NK-92 treated with Interleukin-12 subunit alpha and Interleukin-12 subunit beta, amount 100 ng/mL, for 24 hours (cell line): ENCODE measurements around the gene GPR12.

ENCODE experiments used
- DNase-seq: peaks from one replicate; lab custom pipeline; 2025; lab: John Stamatoyannopoulos, UW

GPR12 gene

DNA sequence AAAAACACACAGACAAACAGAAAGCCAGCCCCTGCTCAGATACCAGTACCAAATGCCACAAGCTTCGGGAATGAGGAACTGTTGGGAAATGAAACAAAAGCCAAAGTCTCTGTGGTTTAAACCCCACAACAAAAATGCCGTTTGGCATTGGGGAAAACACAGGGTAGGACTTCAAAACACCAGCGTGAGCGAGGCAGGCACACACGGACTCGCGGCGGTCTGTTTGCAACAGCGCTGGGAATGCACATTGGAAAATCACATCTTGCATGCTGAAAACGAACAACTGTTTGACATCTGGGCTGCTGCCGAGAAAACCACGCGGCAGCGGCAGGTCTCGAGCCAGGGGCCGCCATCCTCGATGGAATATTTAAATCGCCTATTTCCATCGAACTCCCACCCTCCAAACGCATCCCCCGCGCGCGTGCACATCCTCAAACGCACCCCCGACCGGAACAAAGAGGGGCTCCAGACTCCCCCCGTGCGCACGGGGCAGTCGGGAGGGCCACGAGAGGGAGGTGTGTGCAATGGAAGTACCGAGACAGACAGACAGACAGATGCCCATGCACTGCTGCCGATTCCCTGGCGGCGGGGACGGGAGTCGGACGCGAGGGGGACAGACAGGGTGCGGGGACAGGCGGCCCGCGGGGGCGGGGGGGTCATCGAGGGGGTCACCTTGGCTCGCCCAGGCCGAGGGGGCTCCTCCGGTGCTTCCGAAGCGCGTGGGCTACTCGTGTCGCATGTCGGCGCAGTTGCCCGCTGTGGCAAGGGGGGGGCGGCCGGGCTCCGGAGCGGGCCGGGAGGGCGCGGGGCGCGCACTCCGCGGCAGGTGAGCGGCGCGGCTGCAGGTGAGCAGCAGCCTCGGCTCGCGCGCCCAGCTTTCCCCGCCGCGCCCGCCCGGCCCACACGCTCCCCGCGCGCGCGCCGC lies at the start of gene GPR12:
GPR12 (minus strand) TSS at position 880 of the 925 bp plus-strand sequence. CDS start 959 bp downstream, outside the sequence.
- no peak for DNase-seq

DNA sequence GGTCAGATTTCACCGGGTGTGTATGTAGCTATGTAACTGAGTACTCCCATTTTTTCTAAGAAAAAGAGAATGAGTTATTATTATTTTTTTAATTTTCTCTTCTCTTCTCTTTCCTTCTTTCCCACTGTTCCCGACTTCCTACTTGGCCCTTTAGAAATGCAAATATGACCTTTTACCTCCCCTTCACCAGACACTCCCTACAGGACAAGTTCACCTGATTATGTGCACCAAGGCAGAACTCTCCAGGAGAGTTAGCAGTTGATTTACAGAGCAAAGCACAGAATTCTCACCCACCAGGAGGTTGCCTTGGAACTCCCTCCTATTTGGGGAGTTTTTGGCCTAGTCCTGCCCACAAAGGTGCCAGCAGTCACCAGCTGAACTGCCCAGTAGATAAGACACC lies 49.5 kb upstream of the GPR12 start:
- no peak for DNase-seq

- no peak for DNase-seq
These were observed 46.3 kb upstream of the GPR12 start for GRCh38 chr13:26806891-26807290.

- no peak for DNase-seq
These were observed 27.4 kb upstream of the GPR12 start for GRCh38 chr13:26787961-26788360.

DNA sequence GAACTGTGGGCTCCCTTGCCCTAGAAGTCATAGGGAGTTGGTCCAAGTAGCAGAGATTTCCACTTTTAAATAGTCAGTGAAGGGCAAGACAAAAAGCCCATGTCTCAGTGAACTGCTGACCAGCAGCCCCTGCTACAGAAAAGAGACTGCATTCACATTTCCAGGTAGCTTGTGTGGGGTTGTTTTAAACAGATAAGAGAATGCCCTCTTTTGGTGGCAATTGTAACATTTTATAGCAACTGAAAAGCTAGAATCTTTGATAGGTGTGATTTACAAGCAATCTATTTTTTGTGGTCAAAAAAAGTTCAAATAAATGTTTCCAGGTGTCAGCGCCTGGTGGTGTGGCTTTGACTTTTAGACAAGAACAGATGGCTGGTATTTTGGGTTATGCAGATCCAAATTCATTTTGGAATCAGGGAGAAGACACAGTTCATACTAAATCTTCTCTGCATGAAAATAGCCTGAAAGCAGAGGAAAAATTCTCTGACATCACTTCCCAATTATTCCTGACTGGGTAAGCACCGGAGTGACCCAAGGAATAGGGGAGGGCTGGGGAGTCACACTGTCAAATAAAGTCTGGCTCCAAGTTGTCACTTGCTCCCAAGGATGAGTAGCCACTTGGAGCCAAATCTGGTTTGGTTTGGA lies 26.2 kb upstream of the GPR12 start:
- DNase-seq = no peak

DNA sequence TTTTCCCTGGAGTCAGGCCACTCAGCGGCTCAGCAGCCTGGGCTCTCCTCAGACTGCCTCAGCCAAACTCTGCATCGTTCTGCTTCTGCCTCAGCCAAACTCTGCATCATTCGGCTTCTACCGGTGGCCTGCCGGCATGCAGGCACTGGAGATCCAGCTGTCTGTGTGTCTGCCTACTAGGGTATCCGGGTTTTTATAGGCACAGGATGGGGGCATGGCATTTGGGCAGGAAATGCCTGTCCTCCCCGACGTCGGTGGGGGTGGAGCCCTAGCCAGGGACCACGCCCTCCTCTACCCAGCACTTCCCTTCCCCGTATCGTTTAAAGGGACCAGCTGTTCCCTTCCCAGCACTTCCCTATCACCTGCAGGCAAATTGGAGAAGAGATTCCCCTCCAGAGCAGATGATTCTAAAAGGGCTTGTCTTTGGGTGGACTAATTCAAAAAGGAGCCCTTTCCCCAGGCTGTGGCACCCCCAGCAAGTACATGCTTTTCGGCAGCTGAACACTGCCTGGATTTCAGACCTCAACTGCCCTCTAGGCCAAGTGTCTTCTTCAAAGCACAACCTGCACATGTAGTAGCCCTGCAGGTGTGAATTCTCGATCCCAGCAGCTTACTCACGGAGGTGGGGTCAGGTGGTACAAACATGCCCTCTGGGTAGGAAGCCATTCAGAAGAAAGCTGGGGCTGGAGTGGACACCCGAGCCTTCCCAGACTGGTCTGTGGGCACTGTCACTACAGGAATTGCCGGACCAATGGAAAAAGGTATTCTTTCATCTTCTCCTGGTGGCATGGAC lies 25.4 kb upstream of the GPR12 start:
- DNase-seq = no peak

GRCh38 chr13:26784704-26785639 lies 24.4 kb upstream of the GPR12 start:
- DNase-seq = no peak

- no peak for DNase-seq
These were observed 19.8 kb upstream of the GPR12 start for GRCh38 chr13:26780411-26780810.

DNA sequence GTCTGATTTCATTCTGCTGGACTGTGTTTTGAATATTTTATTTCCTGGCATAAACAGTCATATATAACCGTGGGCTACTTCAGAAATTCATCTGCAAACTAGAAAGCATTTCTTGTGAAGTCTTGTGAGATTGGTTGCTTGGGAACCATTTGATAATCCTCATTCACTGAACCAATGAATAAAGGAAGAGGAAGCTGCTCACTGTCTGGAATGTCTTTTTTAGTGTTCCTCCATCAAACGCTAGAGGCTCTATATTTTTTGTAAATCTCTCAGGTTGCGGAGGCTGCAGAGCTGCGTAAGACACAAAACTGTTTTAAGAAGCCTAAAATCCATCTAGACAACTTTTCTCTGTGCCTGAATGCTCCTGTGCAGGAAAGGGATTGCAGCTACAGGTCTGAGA lies 18.7 kb upstream of the GPR12 start:
- DNase-seq = no peak

DNA sequence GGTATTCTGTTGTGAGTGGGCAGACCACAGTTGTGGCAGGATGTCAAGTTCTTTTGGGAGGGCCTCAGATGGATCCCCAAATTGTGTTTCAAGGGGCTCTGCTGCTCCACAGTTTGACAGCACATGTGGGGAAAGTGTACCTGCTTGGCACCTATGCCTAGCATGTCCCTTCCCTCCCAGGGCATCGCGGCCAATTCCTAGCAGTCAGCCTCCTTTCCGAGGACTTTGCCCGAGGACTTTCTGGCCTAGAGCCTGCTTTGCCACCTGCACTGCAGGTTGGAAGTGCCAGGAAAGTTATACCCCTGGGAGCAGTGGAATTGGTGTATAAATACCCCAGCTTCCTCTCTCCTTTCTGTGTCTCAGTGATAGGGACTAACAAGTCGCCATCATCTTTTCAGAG lies 11.9 kb upstream of the GPR12 start:
- no peak for DNase-seq

- no peak for DNase-seq
These were observed 11.2 kb upstream of the GPR12 start for GRCh38 chr13:26771796-26772195.

DNA sequence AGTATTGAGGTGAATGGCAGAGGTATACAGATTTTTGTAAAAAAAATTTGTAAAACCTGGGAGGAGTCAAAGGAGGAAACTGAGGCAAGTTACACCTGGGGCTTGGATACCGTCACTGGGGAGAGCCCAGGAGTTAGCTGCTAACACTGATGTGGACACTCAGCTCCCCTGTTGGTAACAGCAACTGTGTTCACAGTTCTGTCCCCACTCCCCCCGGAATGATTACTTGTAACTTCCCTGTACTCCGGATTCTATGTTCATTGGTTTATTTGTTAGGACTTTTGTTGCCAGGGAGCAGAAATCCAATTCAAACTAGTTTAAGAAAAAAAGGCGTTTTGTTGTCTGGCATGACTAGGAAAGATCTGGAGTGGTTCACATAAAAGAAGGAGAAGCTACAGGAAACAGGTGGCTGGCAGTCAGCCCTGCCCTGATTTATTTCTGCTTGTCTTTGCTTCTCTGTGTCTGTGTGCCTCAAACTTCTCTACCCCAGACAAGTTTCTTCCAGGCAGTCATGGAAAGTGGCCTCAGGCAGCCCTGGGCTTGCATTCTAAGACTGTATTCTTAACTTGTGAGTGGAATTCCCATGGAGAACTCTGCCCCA lies 2.3 kb upstream of the GPR12 start:
- DNase-seq = no peak

DNA sequence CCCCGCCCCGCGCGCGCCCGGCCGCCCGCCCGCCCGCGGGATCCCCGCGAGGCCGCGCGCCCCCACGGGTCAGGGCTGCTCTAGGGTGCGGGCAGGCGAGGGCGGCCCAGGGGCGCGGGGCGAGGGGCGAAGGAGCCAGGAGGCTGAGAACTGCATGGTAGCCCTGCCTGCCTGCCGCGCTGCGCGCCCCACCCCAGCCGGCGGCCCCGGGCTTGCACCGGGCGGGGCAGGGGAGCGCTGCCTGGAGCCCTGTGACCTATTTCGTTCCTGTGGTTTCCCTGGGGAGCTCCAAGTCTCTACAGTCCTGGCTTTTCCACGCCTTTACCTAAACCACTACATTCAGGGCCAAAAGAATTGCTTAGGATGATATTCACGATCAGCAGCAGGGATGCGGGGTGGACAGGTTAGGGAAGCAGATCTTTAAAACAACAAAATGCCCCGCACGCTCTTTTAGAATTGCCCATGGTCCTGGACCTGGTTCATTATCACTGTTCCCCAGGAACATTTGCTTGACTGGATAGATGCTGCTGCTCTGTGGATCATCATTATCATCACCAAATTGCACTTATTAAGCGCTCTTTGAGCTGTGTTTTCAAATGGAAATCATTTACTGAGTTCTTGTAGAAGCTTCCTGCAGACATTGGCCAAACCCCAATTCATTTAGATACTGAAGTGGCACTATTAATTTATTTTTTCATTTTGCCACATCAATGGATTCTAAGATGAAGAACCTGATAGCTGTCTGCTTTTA lies 421 bp upstream of the GPR12 start:
- DNase-seq = no peak

GRCh38 chr13:26759249-26759906 lies 1.2 kb downstream of the GPR12 start:
- DNase-seq = no peak

GRCh38 chr13:26758496-26759157 lies 2.0 kb downstream of the GPR12 start:
- no peak for DNase-seq

- DNase-seq = no peak
These were observed 3.6 kb downstream of the GPR12 start for GRCh38 chr13:26756961-26757360.

GRCh38 chr13:26752671-26753070 lies 7.9 kb downstream of the GPR12 start:
- no peak for DNase-seq

GRCh38 chr13:26749905-26750304 lies 10.7 kb downstream of the GPR12 start:
- no peak for DNase-seq

DNA sequence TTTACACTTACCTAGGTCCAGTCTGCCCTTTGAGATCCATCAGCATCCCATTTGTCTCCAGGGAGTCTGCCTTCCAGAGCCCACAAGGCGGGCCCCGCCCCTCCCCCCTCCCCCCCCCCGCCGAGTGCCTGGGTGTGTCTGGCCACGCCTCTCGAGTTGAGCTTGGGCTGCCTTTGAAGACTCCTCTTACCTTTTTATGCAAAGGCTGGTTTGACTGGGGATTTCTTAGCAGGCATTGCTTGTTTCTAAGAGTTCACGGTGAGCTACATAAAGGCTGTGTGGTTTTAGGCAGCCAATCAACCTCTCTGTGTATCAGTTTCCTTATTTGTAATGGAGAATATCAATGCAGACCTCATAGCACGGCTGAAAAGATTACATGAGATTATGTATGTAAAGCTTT lies 11.3 kb downstream of the GPR12 start:
- DNase-seq = no peak
